Left ventricle myocardium inferior (tissue), 1 donor: ENCODE data around the gene EBF4. TPM values are rescaled to one million over a fixed set of nuclear protein-coding genes. Genes with fewer than 3 reads are reported as not detected.
"Not testable (repeated sequence)": the region's sequence is repeated elsewhere in the genome, so short reads cannot be mapped to it uniquely, and the experiment has no call there.

ENCODE experiments used
- DNase-seq: peaks from one replicate; pipeline ENCODE4 v3.0.0-alpha.2; 2020
- H3K27ac ChIP-seq: fragments of 200-600 bp; replicated peaks from 2 replicates; pipeline ENCODE4 v1.8.0; 2021
- H3K27me3 ChIP-seq: fragments of 200-600 bp; 2 replicates; pipeline ENCODE4 v1.8.0; 2021; ENCODE audit warnings: low read depth
- H3K36me3 ChIP-seq: fragments of 200-600 bp; 2 replicates; pipeline ENCODE4 v1.8.0; 2021
- H3K4me1 ChIP-seq: fragments of 200-600 bp; 2 replicates; pipeline ENCODE4 v1.8.0; 2021
- H3K4me3 ChIP-seq: fragments of 200-600 bp; 2 replicates; pipeline ENCODE4 v1.8.0; 2021; ENCODE audit warnings: mild to moderate bottlenecking, moderate library complexity
- H3K9me3 ChIP-seq: fragments of 200-600 bp; replicated peaks from 2 replicates; pipeline ENCODE4 v1.8.0; 2021
- CTCF ChIP-seq: fragments of 200-600 bp; IDR thresholded peaks from 2 replicates; pipeline ENCODE4 v1.8.0; 2021; ENCODE audit warnings: antibody characterized with exemption, mild to moderate bottlenecking, borderline replicate concordance
- intact Hi-C: fragments of 100-400 bp; cut with micrococcal nuclease; formaldehyde crosslinking; loops from one replicate; pipeline ENCODE4 v1.11.0; 2022
- total RNA-seq: library from RNA; stranded (reverse); fragmentation: NEBNext Ultra II Directional; extraction: Animal tissue kit (Norgen Biotek cat#: 25700); gene quantifications from one replicate; pipeline ENCODE4 v1.2.1, GENCODE V29; 2021
- donor health status: DM: no; HTN: yes; CAD: no; lungs with severe emphysema.

EBF4 gene
- total RNA-seq, 1 donor from 2014 or later, result 4.9 TPM

- Histone ChIP-seq H3K27ac (no peak overlapping the region), H3K4me1 (peaks cover 18% of the 10 kb centered on the region), H3K9me3 (no peaks in the 10 kb centered on the region), H3K27me3 (peaks cover 38% of the 10 kb centered on the region), H3K4me3 (no peak overlapping the region), H3K36me3 (no peaks in the 10 kb centered on the region)
- intact Hi-C loops, result no loop called here
- no peak for DNase-seq
- TF ChIP-seq CTCF, result no peak
Observed at GRCh38 chr20:2695206-2695983, 2.8 kb downstream of the EBF4 start.

GRCh38 chr20:2695984-2696525 lies 3.5 kb downstream of the EBF4 start:
- H3K4me3 ChIP-seq, H3K27ac ChIP-seq, H3K9me3 ChIP-seq, intact Hi-C loops, H3K36me3 ChIP-seq, DNase-seq: not testable (repeated sequence)
- Histone ChIP-seq H3K4me1 (peaks cover 18% of the 10 kb centered on the region), H3K27me3 (peaks cover 38% of the 10 kb centered on the region)

GRCh38 chr20:2696646-2697045 lies 4.1 kb downstream of the EBF4 start:
- peaks cover 16% of the 10 kb centered on the region for H3K4me1 ChIP-seq
- H3K27ac ChIP-seq, result no peak overlapping the region
- TF ChIP-seq CTCF, result no peak
- H3K4me3 ChIP-seq, result no peak overlapping the region
- H3K27me3 ChIP-seq, result peaks cover 38% of the 10 kb centered on the region
- intact Hi-C loops, result no loop called here
- no peaks in the 10 kb centered on the region for H3K9me3 ChIP-seq
- no peak for DNase-seq
- no peaks in the 10 kb centered on the region for H3K36me3 ChIP-seq

GRCh38 chr20:2697768-2698167 lies 5.2 kb downstream of the EBF4 start:
- DNase-seq, result no peak
- H3K36me3 ChIP-seq, result no peaks in the 10 kb centered on the region

GRCh38 chr20:2698186-2698817 lies 5.7 kb downstream of the EBF4 start:
- H3K4me3 ChIP-seq, result no peak overlapping the region
- peaks cover 9% of the 10 kb centered on the region for H3K4me1 ChIP-seq
- no peaks in the 10 kb centered on the region for H3K36me3 ChIP-seq
- H3K27ac ChIP-seq, result no peak overlapping the region
- H3K9me3 ChIP-seq, result no peaks in the 10 kb centered on the region
- peaks cover 37% of the 10 kb centered on the region for H3K27me3 ChIP-seq
- no peak for TF ChIP-seq CTCF
- DNase-seq, result no peak
- intact Hi-C loops, result no loop called here

More at GRCh38 chr20:2697768-2698167, 5.2 kb downstream of the EBF4 start:
- no peak overlapping the region for H3K4me3 ChIP-seq
- H3K27me3 ChIP-seq, result peaks cover 38% of the 10 kb centered on the region
- H3K27ac ChIP-seq, result no peak overlapping the region
- H3K9me3 ChIP-seq, result no peaks in the 10 kb centered on the region
- TF ChIP-seq CTCF, result no peak
- intact Hi-C loops, result no loop called here
- H3K4me1 ChIP-seq, result peaks cover 10% of the 10 kb centered on the region

GRCh38 chr20:2698912-2699311 lies 6.3 kb downstream of the EBF4 start:
- intact Hi-C loops, result no loop called here
- no peak for TF ChIP-seq CTCF
- no peaks in the 10 kb centered on the region for H3K36me3 ChIP-seq
- peaks cover 3% of the 10 kb centered on the region for H3K4me1 ChIP-seq
- H3K27ac ChIP-seq, result no peak overlapping the region
- no peaks in the 10 kb centered on the region for H3K9me3 ChIP-seq
- DNase-seq, result no peak
- H3K4me3 ChIP-seq, result no peak overlapping the region
- peaks cover 31% of the 10 kb centered on the region for H3K27me3 ChIP-seq
